ENCODE measurements around the gene PUS10.
"Not testable (repeated sequence)": the region's sequence is repeated elsewhere in the genome, so short reads cannot be mapped to it uniquely, and the experiment has no call there.

Gene PUS10

GRCh38 chr2:61011678-61012077 lies 6.4 kb downstream of the PUS10 start:
- DNase-seq, result no peak

DNA sequence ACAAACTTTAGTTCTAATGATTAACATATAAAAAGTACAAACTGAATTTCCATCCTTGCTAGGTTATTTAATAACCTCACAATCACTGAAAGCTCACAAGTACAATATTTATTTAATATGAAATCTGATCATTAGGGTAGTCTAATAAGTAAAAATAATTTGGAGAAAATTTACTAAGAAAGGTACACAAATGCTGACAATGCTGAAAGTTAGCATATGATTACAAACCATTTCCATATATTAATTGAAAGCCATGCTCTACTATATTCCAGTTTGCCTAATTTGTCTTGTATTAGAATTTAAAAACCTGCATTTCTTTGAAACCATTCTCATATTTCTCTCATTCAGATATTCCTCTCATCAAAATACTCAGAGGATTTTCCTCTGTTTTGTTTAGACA lies 8.7 kb downstream of the PUS10 start:
- DNase-seq, result no peak

- no peak for DNase-seq
Observed at GRCh38 chr2:61006486-61007105, 11.5 kb downstream of the PUS10 start.

DNA sequence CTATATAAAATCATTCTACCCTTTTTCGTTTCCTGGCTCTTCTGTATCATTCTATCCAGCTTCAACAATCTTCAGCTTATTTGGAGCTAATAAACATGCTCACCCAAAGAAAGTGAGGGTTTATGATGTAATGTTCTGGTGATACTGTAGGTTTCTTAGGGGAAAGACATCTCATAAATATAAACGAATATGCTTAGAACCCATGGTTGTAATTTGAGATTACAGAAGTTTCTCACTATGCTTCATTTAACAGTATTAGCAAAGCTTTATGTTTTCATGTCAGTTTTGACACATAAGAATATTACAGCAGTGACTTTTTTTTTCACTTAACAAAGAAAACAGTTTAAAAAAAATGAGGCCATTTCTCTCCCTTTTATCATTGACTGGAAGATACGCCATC lies 12.3 kb downstream of the PUS10 start:
- DNase-seq, result no peak

DNA sequence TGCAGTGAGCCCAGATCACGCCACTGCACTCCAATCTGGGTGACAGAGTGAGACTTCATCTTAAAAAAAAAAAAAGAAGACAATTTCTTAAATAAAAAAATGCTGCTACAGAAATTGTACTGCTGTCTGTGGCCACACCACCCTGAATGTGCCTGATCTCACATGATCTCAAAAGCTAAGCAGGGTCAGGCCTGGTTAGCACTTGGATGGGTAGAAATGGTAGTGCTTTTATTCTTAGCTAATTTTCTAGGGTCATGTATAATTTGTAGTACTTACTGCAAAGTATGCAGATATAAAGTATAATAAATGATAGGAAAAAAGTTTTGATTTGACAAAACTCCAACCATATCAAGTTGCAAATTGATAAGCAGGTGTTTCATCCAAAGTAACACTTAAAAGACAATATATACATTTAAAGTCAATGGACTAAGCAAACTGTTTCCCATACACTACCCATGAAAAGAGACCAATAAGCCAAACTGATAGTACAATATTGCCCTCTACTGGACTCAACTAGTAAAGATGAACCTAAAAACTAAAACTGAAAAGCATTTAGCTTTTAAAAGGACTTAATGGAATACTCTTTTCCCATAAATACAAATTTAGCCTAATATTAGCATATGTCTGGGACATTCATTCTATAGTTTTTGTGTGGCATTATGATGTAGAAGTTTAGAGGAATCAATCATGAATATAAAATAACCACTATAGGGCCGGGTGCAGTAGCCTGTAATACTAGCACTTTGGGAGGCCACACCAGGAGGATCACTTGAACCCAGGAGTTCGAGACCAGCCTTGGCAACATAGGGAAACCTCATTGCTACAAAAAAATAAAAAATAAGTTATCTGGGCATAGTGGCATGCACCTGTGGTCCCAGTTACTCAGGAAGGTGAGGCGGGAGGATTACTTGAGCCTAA lies 19.2 kb downstream of the PUS10 start:
- no peak for DNase-seq

- no peak for DNase-seq
Observed at GRCh38 chr2:60994131-60994530, 23.9 kb downstream of the PUS10 start.

GRCh38 chr2:60992985-60993392 lies 25.1 kb downstream of the PUS10 start:
- no peak for DNase-seq

DNA sequence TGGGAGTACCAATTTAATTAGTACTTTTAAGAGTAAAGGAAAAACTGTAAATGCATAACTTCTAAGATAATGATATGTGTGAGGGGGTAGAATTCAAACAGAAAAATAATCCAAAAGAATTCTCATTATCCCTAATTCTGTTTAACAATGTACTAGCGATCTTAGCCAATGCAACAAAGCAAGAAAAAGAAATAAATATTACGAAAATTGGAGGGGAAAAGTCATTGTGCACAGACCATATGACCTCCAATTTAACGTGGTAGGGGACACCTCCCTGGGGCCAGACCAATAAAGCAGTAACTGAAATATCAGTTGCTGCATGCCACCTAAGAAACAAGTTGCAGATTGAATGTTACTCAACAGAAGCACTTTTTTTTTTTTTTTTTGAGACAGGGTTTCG lies 26.4 kb downstream of the PUS10 start:
- DNase-seq, result no peak

- no peak for DNase-seq
Observed at GRCh38 chr2:60989259-60989658, 28.8 kb downstream of the PUS10 start.

GRCh38 chr2:60987656-60988055 lies 30.4 kb downstream of the PUS10 start:
- not testable (repeated sequence) for DNase-seq

- no peak for DNase-seq
Observed at GRCh38 chr2:60987041-60987440, 31.0 kb downstream of the PUS10 start.

DNA sequence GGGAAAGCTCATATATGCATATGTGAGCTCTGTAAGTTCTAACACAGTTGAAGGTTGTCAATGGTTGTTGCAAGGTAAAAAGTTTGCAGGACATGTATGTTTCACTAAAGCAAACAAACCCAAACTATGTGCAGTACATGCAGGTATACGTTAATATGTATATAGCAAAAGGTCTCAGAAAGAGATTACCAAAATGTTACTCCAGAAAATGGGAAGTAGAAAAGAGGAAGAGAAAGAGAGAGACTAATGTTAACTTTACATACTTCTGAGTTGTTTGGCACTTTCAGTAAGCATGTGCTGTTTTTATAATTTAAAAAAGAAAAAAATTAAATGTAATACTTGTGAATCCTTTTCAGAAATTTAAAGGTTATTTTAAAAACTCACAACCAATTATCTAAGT lies 33.3 kb downstream of the PUS10 start:
- no peak for DNase-seq

DNA sequence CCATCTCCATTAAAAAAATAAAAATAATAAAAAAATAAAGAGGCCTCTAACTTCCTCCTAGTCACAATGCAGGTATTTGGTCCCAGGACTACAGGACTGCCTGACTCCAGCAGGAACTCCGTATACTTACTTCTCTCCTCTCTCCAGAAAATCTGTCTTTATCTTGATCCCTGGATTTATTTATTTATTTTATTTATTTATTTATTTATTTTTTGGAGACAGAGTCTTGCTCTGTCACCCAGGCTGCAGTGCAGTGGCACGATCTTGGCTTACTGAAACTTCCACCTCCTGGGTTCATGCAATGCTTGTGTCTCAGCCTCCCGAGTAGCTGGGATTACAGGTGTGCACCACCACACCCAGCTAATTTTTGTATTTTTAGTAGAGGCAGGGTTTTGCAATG lies 36.0 kb downstream of the PUS10 start:
- not testable (repeated sequence) for DNase-seq

DNA sequence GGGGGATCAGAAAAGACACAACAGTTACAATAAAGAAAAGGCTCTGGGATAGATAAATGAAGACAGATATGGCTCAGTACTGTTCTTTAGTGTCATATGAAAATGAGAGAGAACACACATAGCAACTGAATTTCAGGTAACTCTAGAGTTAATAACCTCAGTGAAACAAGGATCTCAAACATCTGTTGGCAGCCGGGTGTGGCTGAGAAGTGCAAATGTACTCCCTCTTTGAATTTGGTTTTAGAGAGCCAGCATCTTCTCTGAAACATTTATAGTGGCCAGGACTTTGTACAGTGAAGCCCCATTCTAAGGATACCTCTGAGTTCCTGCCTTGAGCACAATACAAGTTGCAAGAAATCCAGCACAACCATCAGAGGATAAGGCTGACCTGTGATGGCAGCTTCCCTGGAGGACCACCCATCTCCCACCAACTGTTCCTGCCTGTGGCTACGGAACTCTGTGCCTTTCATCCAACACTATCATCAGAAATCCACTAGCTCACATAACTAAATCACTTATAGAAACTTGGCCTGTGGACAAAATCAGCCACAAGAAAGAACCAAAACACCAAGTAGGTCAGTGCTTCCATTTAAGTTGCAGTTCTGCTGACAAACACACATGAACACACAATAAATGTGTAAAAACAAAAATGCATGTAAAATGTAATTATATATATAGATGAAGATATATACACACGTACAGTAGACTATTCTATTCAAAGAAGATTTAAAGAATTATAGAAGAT lies 37.8 kb downstream of the PUS10 start:
- no peak for DNase-seq

DNA sequence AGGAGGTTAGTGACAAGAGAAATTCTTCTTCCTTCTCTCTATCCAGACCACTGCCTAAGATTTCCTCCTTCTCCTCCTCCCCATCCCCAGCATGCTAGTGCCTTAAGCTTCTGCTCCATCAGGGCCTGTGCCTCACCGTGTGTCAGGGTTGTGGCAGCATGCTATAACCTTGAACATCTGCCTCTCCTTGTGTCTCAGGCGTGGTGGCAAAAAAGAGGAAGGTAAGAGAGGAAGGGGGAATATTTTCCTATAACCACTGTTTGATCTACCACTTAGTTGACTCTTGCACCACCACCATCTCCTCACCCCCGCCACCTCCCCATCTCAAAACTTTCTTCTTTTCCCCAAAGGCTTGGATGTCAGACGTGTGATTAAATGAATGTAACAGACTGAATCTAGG lies 38.8 kb downstream of the PUS10 start:
- DNase-seq, result no peak

- DNase-seq, result no peak
Observed at GRCh38 chr2:60977562-60977895, 40.5 kb downstream of the PUS10 start.

GRCh38 chr2:60976875-60977561 lies 41.0 kb downstream of the PUS10 start:
- no peak for DNase-seq

DNA sequence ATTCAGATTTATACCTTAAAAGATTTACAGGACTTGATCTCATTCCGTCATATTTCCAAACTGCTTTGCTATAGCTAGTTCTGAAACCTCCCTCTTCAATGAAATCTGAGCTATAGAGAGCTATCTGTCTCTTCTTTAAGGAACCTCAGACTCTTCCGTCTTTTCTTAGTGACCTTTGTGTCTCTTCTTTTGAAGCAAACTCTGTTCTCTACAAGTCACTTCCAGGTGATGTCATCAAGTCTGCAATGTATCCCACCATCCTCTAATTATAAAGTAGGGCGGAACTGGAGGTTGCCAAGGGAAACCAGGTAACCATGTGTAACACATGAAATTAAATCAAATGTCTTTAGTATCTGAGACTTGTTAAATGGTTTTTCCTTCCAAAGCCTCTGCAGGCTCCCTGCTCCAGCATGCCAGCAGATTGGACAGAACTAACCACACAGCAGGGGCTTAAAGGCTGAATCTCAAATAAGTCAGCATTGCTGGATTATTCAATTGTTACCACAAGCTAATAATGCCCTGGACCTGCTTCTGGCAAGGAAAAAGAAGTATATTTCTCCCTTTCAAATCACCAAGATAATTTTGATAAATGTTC lies 41.7 kb downstream of the PUS10 start:
- DNase-seq, result no peak

GRCh38 chr2:60974652-60975051 lies 43.4 kb downstream of the PUS10 start:
- no peak for DNase-seq

DNA sequence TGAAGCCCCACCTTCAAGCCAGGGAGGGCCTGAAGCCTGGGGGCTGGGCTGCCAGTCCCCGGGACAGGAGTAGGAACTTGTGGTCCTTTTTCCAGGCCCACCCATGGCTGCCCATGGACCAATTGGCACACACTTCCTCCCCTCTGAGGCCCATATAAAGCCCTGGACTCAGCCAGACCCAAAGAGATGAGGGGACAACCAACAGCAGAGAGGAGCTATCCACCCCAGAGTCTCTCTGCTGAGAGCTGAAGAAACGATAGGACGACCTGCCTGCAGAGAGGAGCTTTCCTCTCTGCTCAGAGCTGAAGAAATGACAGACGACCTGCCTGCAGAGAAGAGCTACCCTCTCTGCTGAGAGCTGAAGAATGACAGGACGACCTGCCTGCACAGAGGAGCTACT lies 44.4 kb downstream of the PUS10 start:
- DNase-seq, result no peak

DNA sequence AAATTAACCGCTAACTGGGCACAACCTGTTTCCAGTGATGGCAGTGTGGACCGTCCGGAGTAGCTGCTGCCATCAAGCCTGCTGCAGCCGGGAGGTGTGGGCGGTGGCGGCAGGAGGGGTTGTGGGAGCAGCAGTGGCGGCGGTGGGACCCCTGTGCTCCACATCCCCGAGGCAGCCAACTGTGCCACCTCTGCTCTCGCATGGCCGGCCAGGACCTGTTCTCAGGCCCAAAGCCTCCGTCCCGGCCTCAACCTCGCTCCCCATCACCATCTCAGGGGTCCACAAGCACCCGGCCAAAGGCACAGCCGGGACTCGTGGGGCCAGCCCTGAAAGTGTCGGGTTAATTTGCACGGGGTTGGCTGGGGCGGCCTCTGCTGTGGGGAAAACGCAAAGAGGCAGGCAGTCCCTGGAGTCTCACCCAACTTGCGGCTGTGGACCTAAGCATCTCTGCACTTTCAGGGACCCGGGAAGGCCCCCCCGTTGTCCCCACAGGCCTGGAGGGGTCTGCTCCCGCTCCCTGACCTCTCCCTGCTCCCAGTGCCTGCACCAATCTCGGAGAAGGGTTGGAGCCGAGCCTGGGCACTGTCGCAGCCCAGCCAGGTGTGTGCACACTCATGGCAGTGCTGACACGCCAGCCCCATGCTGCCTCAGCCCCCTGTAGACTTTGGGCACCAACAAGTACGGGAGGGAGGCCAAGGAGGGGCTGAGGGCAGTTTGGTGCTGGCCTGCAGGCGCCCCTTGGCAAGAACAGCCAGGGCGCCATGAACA lies 45.0 kb downstream of the PUS10 start:
- DNase-seq, result no peak
